ENCODE measurements around the gene RGS12.

- TF ChIP-seq CTCF (IDR thresholded peaks at IDR 0.05; ENCODE audit: insufficient read depth, low read length) = no peak
- TF ChIP-seq POLR2AphosphoS5 (IDR thresholded peaks at IDR 0.05; ENCODE audit: low read depth) = no peak
- TF ChIP-seq GABPA (IDR thresholded peaks at IDR 0.05; ENCODE audit: low read depth) = no peak
- no peak for TF ChIP-seq REST (IDR thresholded peaks at IDR 0.05; ENCODE audit: insufficient replicate concordance, low read depth)
These were observed 8.9 kb upstream of the RGS12 start for GRCh38 chr4:3283916-3284315.
